ENCODE results near the gene PARN.
"Not testable (repeated sequence)": the region's sequence is repeated elsewhere in the genome, so short reads cannot be mapped to it uniquely, and the experiment has no call there.

Gene PARN

GRCh38 chr16:14420721-14421488 is 209.2 kb downstream of the PARN start:
- Mint-ChIP-seq H3K27me3 (no peaks in the 10 kb centered on the region), H3K9me3 (no peaks in the 10 kb centered on the region)

DNA sequence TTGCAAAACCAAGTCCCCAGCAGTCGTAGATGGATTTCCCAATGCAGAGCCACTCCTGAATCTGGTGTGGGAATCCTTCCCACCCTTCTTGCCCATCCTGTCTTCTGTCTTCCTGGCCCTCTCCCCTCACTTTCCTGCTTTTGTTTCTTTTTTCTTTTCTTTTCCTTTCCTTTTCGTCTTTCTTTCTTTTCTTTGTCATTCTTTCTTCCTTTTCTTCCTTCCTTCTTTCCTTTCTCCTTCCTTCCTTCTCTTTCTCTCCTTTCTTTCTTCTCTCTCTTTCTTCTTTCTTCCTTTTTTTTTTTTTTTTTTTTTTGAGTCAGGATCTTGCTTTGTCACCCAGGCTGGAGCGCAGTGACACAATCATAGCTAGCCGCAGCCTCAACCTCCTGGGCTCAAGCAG is 209.8 kb downstream of the PARN start:
- H3K4me1 Mint-ChIP-seq (ENCODE audit: low read depth); H3K27me3 Mint-ChIP-seq; H3K4me3 Mint-ChIP-seq; H3K9me3 Mint-ChIP-seq; H3K27ac Mint-ChIP-seq; H3K36me3 Mint-ChIP-seq (ENCODE audit: low read depth): not testable (repeated sequence)

More at GRCh38 chr16:14420721-14421488, 209.2 kb downstream of the PARN start:
- no peaks in the 10 kb centered on the region for H3K36me3 Mint-ChIP-seq (ENCODE audit: low read depth)
- H3K4me1 Mint-ChIP-seq (ENCODE audit: low read depth): no peaks in the 10 kb centered on the region
- H3K4me3 Mint-ChIP-seq: no peak overlapping the region
- H3K27ac Mint-ChIP-seq: no peak overlapping the region

DNA sequence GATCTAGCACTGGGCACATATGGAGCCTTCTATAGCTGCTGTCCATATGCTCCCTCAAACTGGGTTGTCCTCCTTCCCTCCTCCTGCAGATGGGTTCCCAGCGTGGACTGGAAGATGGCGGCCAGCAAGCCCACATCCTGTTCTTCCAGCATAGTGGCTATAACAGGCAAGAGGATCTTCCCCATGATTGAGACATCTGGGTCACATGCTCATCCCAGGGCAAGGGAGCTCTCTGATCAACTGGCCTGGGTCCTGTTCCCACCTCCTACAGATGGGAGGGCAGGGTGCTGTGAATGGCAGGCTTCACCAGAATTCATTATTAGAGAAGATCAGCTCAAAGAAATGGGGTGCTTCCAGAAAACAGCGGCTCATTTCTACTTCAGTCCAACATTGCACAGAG is 210.2 kb downstream of the PARN start:
- H3K9me3 Mint-ChIP-seq: no peaks in the 10 kb centered on the region
- no peaks in the 10 kb centered on the region for H3K4me1 Mint-ChIP-seq (ENCODE audit: low read depth)
- no peak overlapping the region for H3K27ac Mint-ChIP-seq
- H3K36me3 Mint-ChIP-seq (ENCODE audit: low read depth): no peaks in the 10 kb centered on the region
- H3K4me3 Mint-ChIP-seq: no peak overlapping the region
- H3K27me3 Mint-ChIP-seq: no peaks in the 10 kb centered on the region

GRCh38 chr16:14418795-14419225 is 211.2 kb downstream of the PARN start:
- Mint-ChIP-seq H3K4me3 (no peak overlapping the region), H3K27ac (no peak overlapping the region), H3K9me3 (no peaks in the 10 kb centered on the region), H3K4me1 (ENCODE audit: low read depth) (no peaks in the 10 kb centered on the region), H3K36me3 (ENCODE audit: low read depth) (no peaks in the 10 kb centered on the region), H3K27me3 (no peaks in the 10 kb centered on the region)

DNA sequence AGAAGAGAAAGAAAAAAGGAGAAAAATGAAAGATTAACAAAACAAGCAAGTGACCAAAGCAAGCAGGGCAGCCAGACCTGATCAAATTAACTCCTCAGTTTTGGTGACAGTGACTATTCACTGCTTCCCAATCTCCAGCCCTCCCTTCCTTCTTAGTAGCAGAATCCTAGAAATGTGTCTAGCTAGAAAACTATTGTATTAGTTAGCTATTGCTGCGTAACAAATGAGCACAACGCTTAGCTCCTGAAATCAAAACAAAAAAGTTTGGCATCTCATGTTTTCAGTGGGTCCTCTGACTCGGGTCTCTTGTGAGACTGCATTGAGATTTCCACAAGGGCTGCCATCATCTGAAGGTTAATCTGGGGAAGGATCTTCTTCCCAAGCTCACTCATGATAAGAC is 213.9 kb downstream of the PARN start:
- no peaks in the 10 kb centered on the region for H3K9me3 Mint-ChIP-seq
- no peaks in the 10 kb centered on the region for H3K36me3 Mint-ChIP-seq (ENCODE audit: low read depth)
- no peak overlapping the region for H3K4me3 Mint-ChIP-seq
- no peaks in the 10 kb centered on the region for H3K27me3 Mint-ChIP-seq
- no peak overlapping the region for H3K27ac Mint-ChIP-seq
- H3K4me1 Mint-ChIP-seq (ENCODE audit: low read depth): no peaks in the 10 kb centered on the region

DNA sequence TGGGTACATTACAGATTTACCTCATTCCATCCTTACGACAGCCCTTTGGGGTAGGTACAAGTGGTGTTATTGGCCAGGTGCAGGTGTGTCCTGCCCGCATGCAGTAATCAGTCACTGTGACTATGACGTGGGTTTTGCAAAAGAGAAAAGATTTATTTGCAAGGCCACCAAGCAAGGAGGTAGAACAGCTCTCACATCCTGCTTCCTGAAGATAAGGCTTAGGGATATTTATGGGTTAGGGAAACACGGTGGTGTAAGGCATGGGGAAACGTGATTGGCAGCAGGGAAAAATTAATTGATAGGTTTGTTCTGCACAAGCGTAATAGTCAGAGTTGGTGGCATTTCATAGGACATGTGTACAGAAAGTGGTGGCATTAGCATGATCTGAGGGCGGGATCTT is 214.8 kb downstream of the PARN start:
- H3K36me3 Mint-ChIP-seq (ENCODE audit: low read depth): no peaks in the 10 kb centered on the region
- H3K4me1 Mint-ChIP-seq (ENCODE audit: low read depth): no peaks in the 10 kb centered on the region
- H3K9me3 Mint-ChIP-seq: no peaks in the 10 kb centered on the region
- no peak overlapping the region for H3K4me3 Mint-ChIP-seq
- H3K27ac Mint-ChIP-seq: no peak overlapping the region
- no peaks in the 10 kb centered on the region for H3K27me3 Mint-ChIP-seq

DNA sequence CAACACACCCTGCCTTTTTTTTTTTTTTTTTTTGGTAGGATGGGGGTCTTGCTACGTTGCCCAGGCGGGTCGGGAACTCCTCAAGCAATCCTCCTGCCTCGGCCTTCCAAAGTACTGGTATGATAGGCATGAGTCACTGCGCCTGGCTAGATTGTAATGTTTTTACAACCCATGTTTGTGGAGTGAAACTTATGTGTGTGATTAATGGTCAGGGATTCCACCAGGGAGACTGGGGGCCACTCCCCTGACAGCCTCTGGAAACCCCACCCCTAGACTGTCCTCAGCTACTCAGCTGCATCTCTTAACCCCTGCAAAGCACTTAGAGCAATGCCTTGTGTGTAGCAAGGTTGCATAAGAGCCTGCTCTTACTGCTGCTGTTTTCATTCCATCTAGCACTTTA is 220.5 kb downstream of the PARN start:
- H3K9me3 Mint-ChIP-seq: no peaks in the 10 kb centered on the region
- no peaks in the 10 kb centered on the region for H3K36me3 Mint-ChIP-seq (ENCODE audit: low read depth)
- no peak overlapping the region for H3K27ac Mint-ChIP-seq
- H3K4me3 Mint-ChIP-seq: no peak overlapping the region
- H3K4me1 Mint-ChIP-seq (ENCODE audit: low read depth): no peaks in the 10 kb centered on the region
- H3K27me3 Mint-ChIP-seq: no peaks in the 10 kb centered on the region

- H3K9me3 Mint-ChIP-seq: no peaks in the 10 kb centered on the region
- no peak overlapping the region for H3K27ac Mint-ChIP-seq
- no peaks in the 10 kb centered on the region for H3K27me3 Mint-ChIP-seq
- H3K4me3 Mint-ChIP-seq: no peak overlapping the region
- no peaks in the 10 kb centered on the region for H3K36me3 Mint-ChIP-seq (ENCODE audit: low read depth)
- no peaks in the 10 kb centered on the region for H3K4me1 Mint-ChIP-seq (ENCODE audit: low read depth)
Observed at GRCh38 chr16:14407786-14408399, 222.2 kb downstream of the PARN start.

- no peaks in the 10 kb centered on the region for H3K36me3 Mint-ChIP-seq (ENCODE audit: low read depth)
- no peaks in the 10 kb centered on the region for H3K27me3 Mint-ChIP-seq
- no peaks in the 10 kb centered on the region for H3K4me1 Mint-ChIP-seq (ENCODE audit: low read depth)
- no peaks in the 10 kb centered on the region for H3K9me3 Mint-ChIP-seq
- no peak overlapping the region for H3K27ac Mint-ChIP-seq
- H3K4me3 Mint-ChIP-seq: no peak overlapping the region
Observed at GRCh38 chr16:14405611-14406537, 224.2 kb downstream of the PARN start.

DNA sequence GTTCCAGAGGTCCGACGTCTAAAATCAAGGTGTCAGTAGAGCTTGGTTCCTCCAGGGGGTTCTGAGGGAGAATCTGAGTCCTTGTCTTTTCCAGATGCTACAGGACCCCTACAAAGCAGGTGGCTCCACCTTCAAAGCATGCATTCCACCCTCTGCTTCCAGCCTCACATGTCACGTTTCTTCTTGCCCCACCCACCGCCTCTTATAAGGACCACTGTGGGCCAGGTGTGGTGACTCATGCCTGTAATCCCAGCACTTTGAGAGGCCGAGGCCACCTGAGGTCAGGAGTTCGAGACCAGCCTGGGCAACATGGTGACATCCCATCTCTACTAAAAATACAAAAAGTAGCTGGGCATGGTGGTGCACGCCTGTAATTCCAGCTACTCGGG is 227.1 kb downstream of the PARN start:
- H3K27ac Mint-ChIP-seq; H3K9me3 Mint-ChIP-seq; H3K36me3 Mint-ChIP-seq (ENCODE audit: low read depth); H3K4me3 Mint-ChIP-seq; H3K27me3 Mint-ChIP-seq; H3K4me1 Mint-ChIP-seq (ENCODE audit: low read depth): not testable (repeated sequence)

GRCh38 chr16:14402114-14403000 is 227.7 kb downstream of the PARN start:
- not testable (repeated sequence) for H3K4me3 Mint-ChIP-seq

GRCh38 chr16:14401711-14402061 is 228.4 kb downstream of the PARN start:
- H3K4me1 Mint-ChIP-seq (ENCODE audit: low read depth); H3K4me3 Mint-ChIP-seq; H3K27ac Mint-ChIP-seq; H3K9me3 Mint-ChIP-seq; H3K36me3 Mint-ChIP-seq (ENCODE audit: low read depth); H3K27me3 Mint-ChIP-seq: not testable (repeated sequence)

More at GRCh38 chr16:14402114-14403000, 227.7 kb downstream of the PARN start:
- H3K36me3 Mint-ChIP-seq (ENCODE audit: low read depth); H3K4me1 Mint-ChIP-seq (ENCODE audit: low read depth); H3K9me3 Mint-ChIP-seq; H3K27me3 Mint-ChIP-seq: not testable (repeated sequence)
- peak overlapping the region; percentile 66 for H3K27ac Mint-ChIP-seq

GRCh38 chr16:14400978-14401710 is 228.9 kb downstream of the PARN start:
- H3K27ac Mint-ChIP-seq; H3K36me3 Mint-ChIP-seq (ENCODE audit: low read depth); H3K27me3 Mint-ChIP-seq: not testable (repeated sequence)

More at GRCh38 chr16:14400978-14401710, 228.9 kb downstream of the PARN start:
- H3K4me3 Mint-ChIP-seq; H3K9me3 Mint-ChIP-seq; H3K4me1 Mint-ChIP-seq (ENCODE audit: low read depth): not testable (repeated sequence)

Data from stimulated activated naive CD8-positive, alpha-beta T cell treated with anti-CD3 and anti-CD28 coated beads, Interleukin-15, Interleukin-2, amounts not matched to agents 100 ng/mL and 50 ng/mL, for 24 hours (primary cell).